ENCODE measurements around the gene IQCC. TPM values are rescaled to one million over a fixed set of nuclear protein-coding genes. Genes with fewer than 3 reads are reported as not detected.
A peak's percentile ranks its signal among the peaks of the same experiment; 100 is the strongest.

The IQCC gene
- total RNA-seq, 2 experiments from 2014 or later: 4.5 to 5.2 TPM

DNA sequence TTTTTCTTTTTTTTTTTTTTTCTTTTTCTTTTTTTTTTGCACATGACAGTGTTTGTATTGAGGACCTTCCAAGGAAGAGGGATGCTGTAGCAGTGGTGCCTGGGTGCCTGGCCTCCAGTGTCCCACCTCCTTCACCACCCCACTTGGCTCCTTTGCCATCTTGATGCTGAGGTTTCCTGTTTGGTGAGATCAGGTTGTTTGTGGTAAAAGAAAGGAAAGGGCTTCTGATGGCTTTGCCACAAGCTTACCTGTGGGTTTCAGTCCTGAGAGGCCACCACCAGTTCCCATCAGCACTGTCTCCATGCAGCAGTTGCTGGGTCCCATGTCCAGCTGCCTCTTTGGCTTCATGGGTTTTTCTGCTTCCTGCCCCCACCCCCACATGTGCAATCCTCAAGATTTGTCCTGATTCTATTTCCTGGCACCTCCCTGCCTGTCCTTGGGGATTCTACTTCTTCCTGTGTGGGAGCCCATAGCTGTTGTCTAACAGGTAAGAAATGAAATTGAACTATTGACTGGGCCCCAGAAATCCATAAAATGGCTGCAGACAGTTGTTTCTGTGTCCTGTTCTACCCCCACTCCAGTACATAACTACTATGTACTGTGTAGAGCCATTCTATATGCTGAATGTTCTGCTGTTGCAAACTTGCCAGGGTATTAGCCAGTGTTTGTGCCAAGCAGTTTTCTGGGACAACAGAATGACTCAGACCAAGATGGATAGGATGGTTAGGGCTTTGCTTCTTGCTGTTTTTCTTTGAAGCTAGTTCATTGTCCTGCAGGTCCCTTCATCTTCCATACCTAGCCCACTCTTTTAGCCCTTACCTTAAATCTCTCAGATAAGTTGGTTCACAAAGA lies 9.3 kb upstream of the IQCC start:
- no peaks in the 10 kb centered on the region for H3K27me3 Mint-ChIP-seq
- H3K27ac Mint-ChIP-seq: peak overlapping the region; percentile 66
- H3K36me3 Mint-ChIP-seq: peaks cover 59% of the 10 kb centered on the region
- intact Hi-C loops (cut with micrococcal nuclease): no loop called here
- no peaks in the 10 kb centered on the region for H3K9me3 Mint-ChIP-seq
- peaks cover 52% of the 10 kb centered on the region for H3K4me1 Mint-ChIP-seq (ENCODE audit: low read depth)
- ChIA-PET CTCF (interaction anchor here (3.7 kb wide), 1 partner anchor 20 kb away, joined by 12 read pairs; no protein-coding TSS in a partner anchor), POLR2A (interaction anchor here (1.0 to 2.6 kb wide), 4 partner anchors 10 to 198 kb away, joined by 3 to 17 read pairs (median 3); partner anchors contain the start of gene BSDC1)
- DNase-seq: no peak
- H3K4me3 Mint-ChIP-seq: no peak overlapping the region

DNA sequence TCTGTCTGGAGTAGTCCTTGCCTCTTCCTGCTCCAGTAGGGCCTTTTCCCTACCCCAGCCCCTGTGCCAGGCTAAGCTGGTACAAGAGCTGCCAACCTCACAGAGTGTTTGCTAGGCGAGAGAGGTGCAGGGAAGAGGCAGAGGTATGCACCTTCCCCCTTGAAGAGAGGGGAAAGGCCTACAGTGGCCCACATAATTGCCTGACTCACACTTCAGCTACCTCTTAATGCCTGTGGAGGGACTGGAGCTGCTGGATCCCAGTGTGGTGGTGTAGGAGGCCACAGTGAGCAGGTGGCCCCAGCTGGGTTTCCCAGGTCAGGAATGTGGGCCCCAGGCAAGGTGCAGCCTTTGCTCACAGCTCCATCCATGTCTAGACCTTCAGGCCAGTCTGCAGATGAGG lies 8.4 kb upstream of the IQCC start:
- no peak for DNase-seq
- Mint-ChIP-seq H3K27me3 (no peaks in the 10 kb centered on the region), H3K4me3 (no peak overlapping the region), H3K9me3 (no peaks in the 10 kb centered on the region), H3K36me3 (peaks cover 50% of the 10 kb centered on the region), H3K4me1 (ENCODE audit: low read depth) (peaks cover 59% of the 10 kb centered on the region), H3K27ac (no peak overlapping the region)
- POLR2A ChIA-PET: interaction anchor here (0.6 to 2.6 kb wide), 6 partner anchors 9 to 198 kb away, joined by 3 to 17 read pairs (median 4); partner anchors contain the start of genes BSDC1, IQCC and MARCKSL1
- intact Hi-C loops (cut with micrococcal nuclease): no loop called here
- CTCF ChIA-PET: interaction anchor here (3.7 kb wide), 1 partner anchor 19 kb away, joined by 12 read pairs; no protein-coding TSS in a partner anchor

DNA sequence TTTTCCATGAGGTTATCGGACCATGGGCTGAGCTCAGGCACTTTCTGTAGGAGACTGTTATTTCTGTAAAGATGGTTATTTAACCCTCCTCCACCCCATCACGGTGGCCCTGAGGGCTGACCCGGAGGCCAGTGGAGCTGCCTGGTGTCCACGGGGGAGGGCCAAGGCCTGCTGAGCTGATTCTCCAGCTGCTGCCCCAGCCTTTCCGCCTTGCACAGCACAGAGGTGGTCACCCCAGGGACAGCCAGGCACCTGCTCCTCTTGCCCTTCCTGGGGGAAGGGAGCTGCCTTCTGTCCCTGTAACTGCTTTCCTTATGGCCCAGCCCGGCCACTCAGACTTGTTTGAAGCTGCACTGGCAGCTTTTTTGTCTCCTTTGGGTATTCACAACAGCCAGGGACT lies 7.6 kb upstream of the IQCC start:
- H3K9me3 Mint-ChIP-seq: no peaks in the 10 kb centered on the region
- intact Hi-C loops (cut with micrococcal nuclease): no loop called here
- peaks cover 61% of the 10 kb centered on the region for H3K4me1 Mint-ChIP-seq (ENCODE audit: low read depth)
- ChIA-PET POLR2A (interaction anchor here (0.6 to 2.6 kb wide), 5 partner anchors 8 to 197 kb away, joined by 3 to 17 read pairs (median 4); partner anchors contain the start of genes BSDC1, IQCC and MARCKSL1), CTCF (interaction anchor here (0.6 to 3.7 kb wide), 2 partner anchors 18 to 50 kb away, joined by 3 to 12 read pairs; no protein-coding TSS in a partner anchor)
- no peak for DNase-seq
- no peak overlapping the region for H3K4me3 Mint-ChIP-seq
- H3K27ac Mint-ChIP-seq: no peak overlapping the region
- H3K36me3 Mint-ChIP-seq: peaks cover 43% of the 10 kb centered on the region
- no peaks in the 10 kb centered on the region for H3K27me3 Mint-ChIP-seq

DNA sequence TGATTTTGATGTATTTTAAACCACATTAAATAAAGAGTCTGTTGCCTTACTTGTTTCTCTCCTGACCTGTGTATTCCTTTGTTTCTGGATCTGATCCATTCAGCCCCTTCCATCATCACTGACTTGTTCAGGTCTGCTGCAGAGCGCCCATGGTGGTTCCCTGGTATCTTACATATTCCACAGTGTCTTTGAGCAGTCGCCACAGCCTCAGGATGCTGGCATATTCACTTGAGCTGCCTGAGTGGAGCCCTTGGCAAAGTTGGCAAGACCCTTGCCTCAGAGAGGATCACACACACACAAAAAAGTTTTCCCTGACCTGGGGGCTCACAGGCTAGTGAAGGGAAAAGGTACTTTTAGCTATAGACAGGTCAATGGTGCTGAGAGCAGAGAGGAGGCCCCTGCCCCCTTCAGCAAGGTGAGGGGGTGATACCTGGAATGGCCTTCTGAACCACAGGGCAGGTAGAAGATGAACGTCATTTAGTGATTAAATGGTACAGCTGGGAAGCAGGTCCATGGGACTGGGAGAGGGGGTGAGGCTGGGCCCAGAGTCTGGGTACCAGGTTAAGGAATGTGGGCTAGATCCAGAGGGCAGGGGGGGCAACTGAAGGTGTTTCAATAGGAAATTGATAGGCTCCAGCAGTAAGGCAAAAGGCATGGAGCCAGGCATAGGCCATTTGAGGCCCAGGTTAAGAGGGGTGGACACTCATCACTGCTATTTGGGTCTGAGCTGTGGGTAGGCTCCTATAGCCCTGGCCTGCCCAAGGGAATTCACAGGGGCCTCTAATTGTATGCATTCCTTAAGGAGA lies 7.0 kb upstream of the IQCC start:
- CTCF ChIA-PET: interaction anchor here (0.6 to 4.0 kb wide), 4 partner anchors 10 to 179 kb away, joined by 3 to 22 read pairs (median 4); partner anchors contain the start of gene DCDC2B
- Mint-ChIP-seq H3K9me3 (no peaks in the 10 kb centered on the region), H3K27me3 (no peaks in the 10 kb centered on the region), H3K4me1 (ENCODE audit: low read depth) (peaks cover 64% of the 10 kb centered on the region), H3K36me3 (peaks cover 38% of the 10 kb centered on the region), H3K27ac (no peak overlapping the region), H3K4me3 (no peak overlapping the region)
- DNase-seq: no peak
- POLR2A ChIA-PET: interaction anchor here (0.6 to 2.6 kb wide), 3 partner anchors 8 to 17 kb away, joined by 3 to 17 read pairs (median 3); no protein-coding TSS in a partner anchor
- intact Hi-C loops (cut with micrococcal nuclease): no loop called here

DNA sequence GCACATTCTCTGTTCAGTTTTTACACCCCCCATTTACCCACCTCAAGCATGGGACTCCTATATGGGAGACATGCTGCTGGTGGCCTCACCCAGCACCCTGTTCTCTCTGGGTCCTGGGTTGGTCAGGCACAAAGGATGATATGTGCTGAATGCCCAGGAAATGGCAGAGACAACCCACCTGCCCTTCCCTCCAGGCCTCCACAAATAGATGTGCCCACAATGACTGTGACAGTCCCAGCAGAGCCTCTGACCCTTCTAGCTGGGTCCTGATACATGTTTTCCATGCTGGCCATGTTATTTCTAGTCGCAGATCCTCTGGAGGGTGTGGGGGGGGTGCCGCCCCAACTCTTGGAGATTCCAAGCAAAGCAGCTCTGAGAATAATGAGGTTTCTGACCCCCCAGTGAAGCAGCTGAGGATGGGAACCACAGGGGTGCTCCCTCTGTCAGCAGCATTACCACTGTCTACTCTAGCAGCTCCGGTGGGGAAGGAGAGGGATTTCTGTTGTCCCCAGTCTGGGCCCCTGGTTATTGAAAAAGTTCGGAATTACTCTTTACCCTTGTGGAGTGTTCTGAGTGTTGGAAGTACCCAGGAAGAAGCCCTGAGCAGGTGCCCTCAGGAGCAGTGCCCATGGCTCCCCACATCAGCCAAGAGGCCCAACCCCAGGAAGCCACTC lies 6.3 kb upstream of the IQCC start:
- peaks cover 32% of the 10 kb centered on the region for H3K36me3 Mint-ChIP-seq
- ChIA-PET CTCF (interaction anchor here (0.7 to 4.0 kb wide), 2 partner anchors 10 to 17 kb away, joined by 3 to 22 read pairs; partner anchors contain the start of gene DCDC2B), POLR2A (interaction anchor here (0.6 to 1.0 kb wide), 2 partner anchors 9 to 17 kb away, joined by 3 read pairs; no protein-coding TSS in a partner anchor)
- peaks cover 60% of the 10 kb centered on the region for H3K4me1 Mint-ChIP-seq (ENCODE audit: low read depth)
- H3K4me3 Mint-ChIP-seq: no peak overlapping the region
- no peaks in the 10 kb centered on the region for H3K27me3 Mint-ChIP-seq
- intact Hi-C loops (cut with micrococcal nuclease): no loop called here
- H3K27ac Mint-ChIP-seq: no peak overlapping the region
- H3K9me3 Mint-ChIP-seq: no peaks in the 10 kb centered on the region
- DNase-seq: no peak

DNA sequence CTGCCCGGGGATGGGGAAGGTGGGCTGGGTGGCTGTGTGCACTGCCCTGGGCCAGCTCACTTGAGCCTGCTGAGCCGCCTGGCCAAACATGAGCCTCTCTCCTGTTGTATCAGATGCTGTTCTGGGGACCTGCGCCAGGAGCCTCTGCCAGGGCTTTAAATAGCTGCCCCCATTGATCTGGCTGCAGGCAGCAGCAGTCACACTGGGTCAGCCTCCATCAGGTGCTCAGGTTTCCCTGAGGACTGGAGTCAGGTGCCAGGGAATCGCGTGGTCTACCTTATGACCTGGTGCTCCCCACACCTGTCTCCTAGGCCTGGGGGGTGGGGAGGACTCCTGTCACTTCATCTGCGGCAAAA lies 5.8 kb upstream of the IQCC start:
- intact Hi-C loops (cut with micrococcal nuclease): loop anchor here (2.0 kb wide), 2 partner anchors 19 to 23 kb away; partner anchors contain the start of genes EIF3I and TMEM234
- POLR2A ChIA-PET: interaction anchor here (1.0 to 2.6 kb wide), 4 partner anchors 18 to 452 kb away, joined by 3 to 16 read pairs (median 4); partner anchors contain the start of genes RBBP4 and TXLNA

DNA sequence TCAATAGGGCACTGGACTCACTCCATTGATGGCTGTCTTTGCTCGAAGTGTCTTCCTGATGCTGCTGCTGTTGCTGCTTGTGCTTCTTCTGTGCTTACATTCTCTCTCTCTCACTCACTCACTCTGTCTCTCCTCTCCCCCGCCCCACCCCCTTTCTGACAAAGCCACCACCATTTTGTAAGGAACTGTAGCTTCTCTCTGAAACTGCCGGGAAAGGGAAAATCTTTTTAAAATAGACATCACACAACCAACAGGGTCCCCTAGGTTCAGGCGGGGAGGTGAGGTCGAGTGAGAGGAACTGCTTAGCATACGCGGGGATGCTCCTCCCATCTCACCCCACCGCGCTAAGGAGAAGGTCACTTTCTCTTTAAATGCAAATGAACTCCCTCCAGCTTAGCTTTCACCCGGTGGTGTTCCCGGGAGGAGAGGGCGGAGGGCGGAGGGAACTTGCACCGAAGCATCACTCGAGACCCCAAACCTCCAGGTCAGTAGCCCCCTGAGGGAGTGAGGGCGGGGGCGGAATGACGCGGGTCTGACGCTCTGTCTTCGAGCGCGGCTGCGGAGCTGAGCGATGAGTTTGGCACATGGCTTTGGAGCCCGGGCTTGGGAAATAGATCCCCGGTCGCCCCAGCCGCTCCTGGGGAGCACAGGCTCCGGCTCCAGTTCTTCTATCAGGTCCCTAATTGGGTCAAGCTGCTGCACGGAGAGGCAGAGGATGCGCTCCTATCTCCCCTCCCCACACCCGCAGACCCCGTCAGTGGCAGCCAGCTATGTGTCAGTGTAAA lies 5.1 kb upstream of the IQCC start, which contains the start of gene CCDC28B:
CCDC28B (plus strand) TSS at position 370 of the 785 bp plus-strand sequence. CDS start 1,341 bp downstream, outside the sequence.
- peaks cover 51% of the 10 kb centered on the region for H3K4me1 Mint-ChIP-seq (ENCODE audit: low read depth)
- no peaks in the 10 kb centered on the region for H3K27me3 Mint-ChIP-seq

More for the DNA sequence above, 5.8 kb upstream of the IQCC start:
- Mint-ChIP-seq H3K4me3 (peak overlapping the region; percentile 69), H3K4me1 (ENCODE audit: low read depth) (peaks cover 57% of the 10 kb centered on the region), H3K36me3 (peaks cover 27% of the 10 kb centered on the region), H3K27me3 (no peaks in the 10 kb centered on the region), H3K9me3 (no peaks in the 10 kb centered on the region), H3K27ac (no peak overlapping the region)
- CTCF ChIA-PET: interaction anchor here (1.0 to 4.0 kb wide), 3 partner anchors 16 to 201 kb away, joined by 3 to 22 read pairs (median 3); no protein-coding TSS in a partner anchor
- DNase-seq: no peak

DNA sequence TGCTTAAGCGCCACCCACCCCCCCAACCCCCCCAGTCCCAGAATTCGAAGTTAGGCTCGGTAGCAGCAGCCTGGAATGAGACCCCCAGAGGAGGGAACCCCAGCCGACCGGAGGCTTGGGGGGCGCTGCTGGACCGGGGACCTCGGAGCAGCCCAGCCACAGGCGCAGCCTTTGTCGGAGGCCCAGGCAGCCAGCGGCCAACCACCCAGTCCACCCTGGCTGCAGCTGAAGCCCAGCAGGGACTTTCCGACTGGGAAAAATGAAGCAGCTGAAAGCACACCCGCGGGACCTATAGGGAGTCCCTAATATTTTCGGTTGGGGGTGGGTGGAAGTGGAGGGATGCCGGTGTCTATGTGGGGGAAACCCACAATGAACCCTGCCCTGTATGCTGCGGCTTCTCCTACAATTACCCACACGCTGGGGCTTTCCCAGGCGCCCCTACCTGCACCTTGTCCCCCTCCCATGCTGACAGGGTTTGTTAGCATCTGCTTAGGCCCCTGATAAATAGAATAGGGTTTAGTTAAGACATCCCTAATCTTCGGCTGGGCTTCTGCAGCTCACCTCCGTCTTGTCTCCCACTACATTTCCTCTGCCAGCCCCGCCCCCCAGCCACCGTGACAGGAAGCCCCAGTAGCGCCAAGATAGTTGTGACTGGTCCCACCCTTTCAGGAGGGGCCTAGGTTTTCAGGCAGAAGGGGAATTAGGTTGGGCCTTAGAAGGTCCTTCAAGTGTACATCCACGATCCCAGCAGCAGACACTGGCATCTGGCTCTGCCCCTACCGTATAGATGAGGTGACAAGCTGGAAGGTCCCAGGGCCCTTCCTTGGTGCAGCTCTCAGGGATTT lies 4.2 kb upstream of the IQCC start:
- H3K4me1 Mint-ChIP-seq (ENCODE audit: low read depth): peaks cover 45% of the 10 kb centered on the region
- H3K27me3 Mint-ChIP-seq: no peaks in the 10 kb centered on the region

More for the DNA sequence above, 5.1 kb upstream of the IQCC start, which contains the start of gene CCDC28B:
- POLR2A ChIA-PET: interaction anchor here (0.6 to 2.6 kb wide), 7 partner anchors 15 to 451 kb away, joined by 3 to 16 read pairs (median 4); partner anchors contain the start of genes LCK, MARCKSL1, RBBP4 and TXLNA
- intact Hi-C loops (cut with micrococcal nuclease): loop anchor here (1.0 to 2.0 kb wide), 3 partner anchors 20 to 50 kb away; partner anchors contain the start of genes EIF3I and TMEM234
- peak; percentile 67 for DNase-seq
- no peaks in the 10 kb centered on the region for H3K9me3 Mint-ChIP-seq
- peak within 1 kb of the TSS; percentile 81 for H3K4me3 Mint-ChIP-seq
- peaks cover 21% of the 10 kb centered on the region for H3K36me3 Mint-ChIP-seq
- H3K27ac Mint-ChIP-seq: peak within 1 kb of the TSS; percentile 80
- CTCF ChIA-PET: interaction anchor here (1.0 to 4.0 kb wide), 5 partner anchors 15 to 200 kb away, joined by 3 to 22 read pairs (median 3); no protein-coding TSS in a partner anchor

DNA sequence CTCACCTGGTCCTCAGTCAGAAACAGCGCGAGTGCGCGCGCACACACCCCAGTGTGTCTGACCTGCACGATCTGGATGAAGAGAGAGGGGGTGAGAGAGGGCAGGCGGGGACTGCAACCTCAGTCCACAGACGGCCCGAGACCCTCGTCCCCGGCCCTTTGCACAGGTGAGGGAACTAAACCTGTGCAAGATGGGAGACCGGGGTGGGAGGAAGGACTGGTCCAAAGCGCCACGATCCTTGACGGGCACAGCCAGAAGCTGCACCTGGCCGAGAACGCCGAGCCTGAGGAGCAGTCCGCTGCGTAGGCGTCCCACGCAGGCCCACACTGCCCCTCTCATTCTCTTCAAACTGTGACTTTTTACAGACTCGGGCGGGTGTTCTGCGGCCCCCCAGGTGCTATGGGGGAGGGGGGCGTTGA lies 519 bp upstream of the IQCC start:
- no peaks in the 10 kb centered on the region for H3K9me3 Mint-ChIP-seq
- intact Hi-C loops (cut with micrococcal nuclease): no loop called here
- POLR2A ChIA-PET: interaction anchor here (0.6 to 2.8 kb wide), 5 partner anchors 11 to 614 kb away, joined by 3 to 19 read pairs (median 3); partner anchors contain the start of gene TXLNA
- H3K27ac Mint-ChIP-seq: no peak overlapping the region
- CTCF ChIA-PET: interaction anchor here (1.8 to 3.7 kb wide), 2 partner anchors 11 to 43 kb away, joined by 9 to 31 read pairs; partner anchors contain the start of gene FAM167B
- DNase-seq: no peak
- peak overlapping the region; percentile 89 for H3K4me3 Mint-ChIP-seq
- peaks cover 2% of the 10 kb centered on the region for H3K36me3 Mint-ChIP-seq
- peaks cover 37% of the 10 kb centered on the region for H3K4me1 Mint-ChIP-seq (ENCODE audit: low read depth)
- H3K27me3 Mint-ChIP-seq: no peaks in the 10 kb centered on the region

More for the DNA sequence above, 4.2 kb upstream of the IQCC start:
- POLR2A ChIA-PET: interaction anchor here (0.6 to 2.6 kb wide), 7 partner anchors 14 to 135 kb away, joined by 3 to 16 read pairs (median 4); partner anchors contain the start of genes LCK, MARCKSL1 and TXLNA
- no peaks in the 10 kb centered on the region for H3K9me3 Mint-ChIP-seq
- peaks cover 16% of the 10 kb centered on the region for H3K36me3 Mint-ChIP-seq
- intact Hi-C loops (cut with micrococcal nuclease): loop anchor here (1.0 to 2.0 kb wide), 3 partner anchors 20 to 49 kb away; partner anchors contain the start of genes EIF3I and TMEM234
- DNase-seq: peak; percentile 89
- H3K4me3 Mint-ChIP-seq: peak overlapping the region; percentile 81
- CTCF ChIA-PET: interaction anchor here (1.0 to 4.0 kb wide), 4 partner anchors 15 to 199 kb away, joined by 3 to 22 read pairs (median 8); no protein-coding TSS in a partner anchor
- H3K27ac Mint-ChIP-seq: peak overlapping the region; percentile 80
